GM18519 (cell line): ENCODE measurements around the gene ARHGAP24.
"Not testable (repeated sequence)": the region's sequence is repeated elsewhere in the genome, so short reads cannot be mapped to it uniquely, and the experiment has no call there.

Source experiments
- ATAC-seq: cut with Tn5 transposase; IDR thresholded peaks from one replicate; pipeline ENCODE4 v1.9.1; 2021; ENCODE audit warnings: mild to moderate bottlenecking, moderate library complexity; ENCODE audit not compliant: unreplicated experiment, low FRiP score

Gene ARHGAP24

DNA sequence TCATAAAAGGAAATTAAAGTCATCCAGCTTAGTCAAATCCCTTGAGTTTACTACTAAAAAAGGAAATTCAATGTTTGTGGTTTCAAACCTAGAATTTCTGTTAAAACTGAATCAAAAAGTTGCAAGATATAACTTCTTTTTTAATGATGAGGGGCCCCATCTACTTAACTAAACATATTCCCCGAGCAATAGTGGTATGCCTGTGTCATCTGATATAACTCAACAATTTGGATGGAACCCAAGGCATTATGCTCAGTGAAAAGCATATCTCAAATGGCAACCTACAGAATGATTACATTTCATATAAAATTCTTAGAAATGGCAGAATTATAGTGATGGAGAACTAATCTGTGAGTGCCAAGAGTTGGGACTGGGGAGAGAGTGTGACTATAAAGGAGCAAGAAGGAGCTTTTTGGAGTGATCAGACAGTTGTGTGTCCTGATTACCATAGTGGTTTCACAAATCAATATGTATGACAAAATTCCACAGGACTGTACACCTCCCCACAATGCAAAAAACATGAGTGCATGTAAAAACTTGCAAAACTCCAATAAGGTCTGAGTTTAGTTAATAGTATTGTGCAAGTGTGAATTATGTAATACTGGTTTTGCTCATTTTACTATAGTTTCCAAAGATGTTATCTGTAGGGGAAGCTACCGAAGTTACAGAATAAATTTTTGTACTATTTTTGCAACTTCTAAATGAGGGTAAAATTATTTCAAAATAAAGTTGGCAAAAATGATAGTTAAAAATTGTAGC, 323.2 kb downstream of the ARHGAP24 start:
- ATAC-seq, result no peak

DNA sequence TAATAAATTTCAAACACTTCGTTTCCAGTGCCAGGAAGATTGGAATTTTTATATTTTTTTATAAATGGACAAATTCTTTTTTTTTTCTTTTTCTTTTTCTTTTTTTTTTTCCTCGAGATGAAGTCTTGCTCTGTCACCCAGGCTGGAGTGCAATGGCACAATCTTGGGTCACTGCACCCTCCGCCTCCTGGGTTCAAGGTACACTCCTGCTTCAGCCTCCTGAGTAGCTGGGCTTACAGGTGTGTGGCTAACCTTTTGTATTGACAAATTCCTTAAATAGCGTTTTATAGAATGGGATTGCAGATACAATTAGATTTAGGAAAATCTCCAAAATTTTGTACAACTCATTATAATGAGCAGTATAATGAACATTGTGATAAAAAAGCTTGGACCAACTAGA, 328.9 kb downstream of the ARHGAP24 start:
- ATAC-seq, result no peak

DNA sequence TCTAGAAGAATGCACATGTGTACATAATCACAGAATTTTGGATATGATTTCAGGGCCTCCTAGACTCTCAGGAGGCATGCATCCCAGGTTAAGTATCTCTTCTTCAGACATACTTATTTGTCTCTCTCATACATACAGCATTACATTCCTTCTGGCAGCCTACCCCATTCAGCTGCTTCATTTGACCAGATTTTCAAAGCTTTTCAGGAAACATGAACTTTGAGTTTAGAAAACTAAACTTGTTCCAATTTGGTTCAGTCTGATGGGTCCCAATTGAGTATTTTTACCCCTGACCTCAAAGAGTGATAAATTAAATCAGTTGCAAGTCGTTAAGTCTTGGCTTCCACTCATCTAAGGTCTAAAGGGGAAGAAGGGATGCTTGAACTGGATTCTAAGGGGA, 330.9 kb downstream of the ARHGAP24 start:
- no peak for ATAC-seq

DNA sequence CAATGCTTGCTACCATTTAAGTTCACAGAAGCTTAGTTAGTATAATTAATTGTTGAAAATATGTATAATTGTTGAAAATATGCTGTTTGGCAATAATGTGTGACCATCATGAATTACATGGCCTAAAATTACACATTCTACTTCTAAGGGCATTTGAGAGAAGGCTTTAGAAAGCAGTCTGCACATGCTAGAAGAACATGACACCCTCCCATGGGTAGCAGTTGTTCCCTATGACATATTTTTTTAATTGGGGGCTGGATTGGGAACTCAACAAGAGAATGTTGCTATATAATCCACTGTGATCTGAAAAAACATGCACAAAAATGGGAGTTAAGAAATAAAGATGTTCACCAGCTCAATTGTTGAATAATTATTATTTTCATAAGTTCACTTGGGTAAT, 331.4 kb downstream of the ARHGAP24 start:
- no peak for ATAC-seq

DNA sequence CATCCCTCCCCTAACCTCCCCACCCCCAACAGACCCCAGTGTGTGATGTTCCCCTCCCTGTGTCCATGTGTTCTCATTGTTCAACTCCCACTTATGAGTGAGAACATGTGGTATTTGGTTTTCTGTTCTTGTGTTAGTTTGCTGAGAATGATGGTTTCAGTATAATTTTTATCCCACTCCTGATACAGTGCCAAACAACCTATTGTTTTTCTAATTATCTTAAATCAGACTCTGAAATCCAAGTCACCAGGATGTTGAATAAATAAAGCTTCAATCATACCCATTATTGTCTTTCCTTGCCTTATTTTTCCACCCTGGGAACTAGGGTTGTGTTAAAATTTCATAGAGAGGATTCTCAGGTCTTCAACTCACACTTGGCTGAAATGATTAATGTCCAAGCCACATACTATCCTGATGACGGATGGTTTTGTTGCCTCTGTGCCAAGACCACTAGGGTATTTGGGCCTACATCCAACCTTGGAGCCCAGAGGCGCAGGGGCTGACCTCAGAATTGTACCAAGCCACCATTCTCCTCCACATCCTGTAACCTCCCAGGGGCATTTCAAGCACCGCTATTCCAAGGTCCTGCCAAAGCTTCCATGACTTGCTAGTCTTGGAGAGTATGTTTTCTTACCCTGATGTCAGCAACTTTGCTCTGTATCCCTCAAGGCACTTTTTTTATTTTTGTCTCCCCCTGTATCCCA, 332.4 kb downstream of the ARHGAP24 start:
- no peak for ATAC-seq

DNA sequence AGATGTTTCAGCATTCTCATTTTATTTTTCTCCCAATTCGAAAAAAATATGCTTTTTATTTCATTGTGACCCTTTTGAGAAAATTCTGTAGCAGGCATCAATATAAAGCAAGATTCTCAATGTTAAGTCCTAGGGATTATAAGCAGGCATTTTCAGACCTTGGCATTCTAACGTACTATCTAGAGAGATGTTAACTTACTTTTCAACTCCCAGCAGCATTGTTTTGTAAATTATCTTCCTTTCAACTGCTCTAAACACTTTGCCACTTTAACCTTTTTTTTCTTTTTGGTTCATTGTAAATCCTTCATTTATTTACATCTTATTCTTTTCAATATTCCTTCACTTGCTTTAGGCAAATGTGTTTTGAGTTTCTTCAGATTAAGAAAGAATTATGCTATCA, 333.2 kb downstream of the ARHGAP24 start:
- no peak for ATAC-seq

DNA sequence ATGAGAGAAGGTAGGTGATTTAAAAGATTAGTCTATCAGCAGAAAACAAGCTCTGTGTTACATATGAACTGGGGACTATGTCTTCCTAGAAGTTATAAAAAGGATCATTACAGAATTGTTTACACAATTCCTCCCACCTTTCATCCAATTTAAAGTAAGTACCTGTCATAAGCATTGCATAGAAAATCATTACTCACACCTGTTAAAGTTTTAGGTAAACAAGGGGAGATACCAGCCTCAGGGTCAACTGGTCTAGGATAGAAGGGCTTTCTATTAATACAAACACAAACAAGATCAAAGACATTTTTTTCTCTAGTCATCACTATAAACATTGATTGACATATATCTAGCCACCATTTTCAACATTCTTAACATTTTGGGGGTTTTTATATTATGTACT, 333.9 kb downstream of the ARHGAP24 start:
- ATAC-seq, result no peak

DNA sequence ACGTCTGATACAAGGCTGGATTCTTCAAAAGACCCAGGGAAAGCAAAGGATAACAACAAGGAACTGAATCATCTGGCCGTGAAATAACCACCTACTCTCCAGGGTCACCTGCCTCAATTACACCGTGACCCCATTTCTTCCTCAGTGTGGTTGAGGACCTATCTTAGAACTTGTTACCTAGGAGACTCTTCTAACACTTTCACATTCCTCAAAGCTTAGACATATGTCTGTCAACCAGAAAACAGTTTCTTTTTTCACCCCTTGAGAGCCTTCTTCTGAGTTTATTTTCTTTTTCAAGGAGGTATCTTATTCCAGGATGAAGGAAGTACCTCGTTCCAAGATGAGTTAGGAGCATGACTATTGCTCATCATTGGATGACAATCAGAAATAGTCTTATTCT, 337.8 kb downstream of the ARHGAP24 start:
- ATAC-seq, result no peak

DNA sequence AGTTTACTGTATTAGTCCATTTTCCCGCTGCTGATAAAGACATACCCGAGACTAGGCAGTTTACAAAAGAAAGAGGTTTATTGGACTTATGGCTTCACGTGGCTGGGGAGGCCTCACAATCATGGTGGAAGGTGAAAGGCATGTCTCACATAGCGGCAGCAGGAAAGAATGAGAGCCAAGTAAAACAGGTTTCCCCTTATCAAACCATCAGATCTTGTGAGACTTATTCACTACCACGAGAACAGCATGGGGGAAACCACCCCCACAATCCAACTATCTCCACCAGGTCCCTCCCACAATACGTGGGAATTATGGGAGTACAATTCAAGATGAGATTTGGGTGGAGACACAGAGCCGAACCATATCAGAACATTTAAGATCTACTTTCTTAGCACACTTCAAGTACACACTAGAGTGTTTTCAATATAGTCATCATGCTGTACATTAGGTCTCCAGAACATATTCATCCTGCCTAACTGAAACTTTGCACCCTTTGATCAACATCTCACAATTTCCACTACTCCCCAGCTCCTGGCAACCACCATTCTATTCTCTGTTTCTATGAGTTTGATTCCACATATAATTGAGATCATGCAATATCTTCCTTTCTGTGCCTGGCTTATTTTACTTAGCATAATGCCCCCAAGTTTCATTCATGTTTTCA, 341.0 kb downstream of the ARHGAP24 start:
- ATAC-seq, result no peak

DNA sequence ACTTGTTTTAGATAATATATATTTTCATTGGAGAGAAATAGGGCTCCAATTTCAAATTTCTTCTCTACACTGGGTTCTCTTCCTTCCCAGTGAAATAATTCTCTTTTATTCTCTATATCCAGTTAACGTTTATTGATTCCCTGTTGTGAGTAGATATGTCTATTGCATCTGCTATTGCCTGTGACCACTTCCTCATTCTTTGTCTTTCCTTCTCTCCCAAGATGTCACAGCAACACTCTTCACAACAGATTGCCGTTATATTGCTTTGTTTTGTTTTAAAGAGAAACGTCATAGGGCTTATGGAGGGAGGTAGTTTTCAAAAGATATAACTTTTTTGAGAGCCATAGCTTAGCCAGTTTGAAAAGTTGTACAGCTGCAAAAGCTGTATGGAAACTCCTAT, 343.8 kb downstream of the ARHGAP24 start:
- no peak for ATAC-seq

DNA sequence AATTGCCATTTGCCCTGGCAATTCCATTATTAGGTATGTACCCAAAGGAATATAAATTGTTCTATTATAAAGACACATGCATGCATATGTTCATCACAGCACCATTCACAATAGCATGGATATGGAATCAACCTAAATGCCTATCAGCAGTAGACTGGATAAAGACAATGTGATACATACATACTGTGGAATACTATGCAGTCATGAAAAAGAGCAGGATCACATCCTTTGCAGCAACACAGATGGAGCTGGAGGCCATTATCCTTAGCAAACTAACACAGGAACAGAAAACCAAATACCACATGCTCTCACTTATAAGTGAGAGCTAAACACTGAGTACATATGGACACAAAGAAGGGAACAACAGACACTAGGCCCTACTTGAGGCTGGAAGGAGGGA, 345.2 kb downstream of the ARHGAP24 start:
- not testable (repeated sequence) for ATAC-seq

DNA sequence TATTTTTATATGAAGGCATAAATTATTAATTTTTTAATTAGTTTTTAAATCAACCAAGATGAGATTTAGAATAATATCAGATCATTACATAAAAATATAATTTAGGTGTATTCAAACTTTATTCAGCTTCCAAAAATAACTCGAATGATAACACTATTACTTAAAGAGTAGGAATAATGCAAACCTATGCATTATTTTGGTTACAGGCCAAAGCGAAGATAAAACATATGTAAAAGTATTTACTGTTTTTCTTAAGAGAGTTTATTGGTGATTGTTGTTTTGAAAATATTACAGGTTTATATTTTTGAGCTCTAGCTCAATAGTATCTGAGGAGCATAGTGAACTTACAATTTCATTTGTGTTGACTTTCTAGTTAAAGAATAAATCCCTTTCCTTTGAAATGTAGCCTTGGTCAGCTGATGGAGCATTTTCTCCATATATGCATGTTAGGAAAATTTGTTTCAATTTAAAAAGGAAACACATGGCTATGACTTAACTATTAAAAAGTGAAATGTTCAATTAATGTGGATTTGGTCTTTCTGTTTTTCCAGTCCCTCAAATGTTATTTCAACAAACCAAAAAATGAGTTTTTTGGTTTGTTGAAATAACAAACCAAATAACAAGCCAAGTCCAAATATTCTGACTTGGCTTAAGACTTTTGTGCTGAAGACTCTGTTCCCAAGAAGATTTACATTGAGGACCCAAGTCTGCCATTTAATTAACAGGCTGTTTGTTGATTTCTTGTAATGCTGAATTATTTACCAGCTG, 346.9 kb downstream of the ARHGAP24 start:
- ATAC-seq, result no peak

DNA sequence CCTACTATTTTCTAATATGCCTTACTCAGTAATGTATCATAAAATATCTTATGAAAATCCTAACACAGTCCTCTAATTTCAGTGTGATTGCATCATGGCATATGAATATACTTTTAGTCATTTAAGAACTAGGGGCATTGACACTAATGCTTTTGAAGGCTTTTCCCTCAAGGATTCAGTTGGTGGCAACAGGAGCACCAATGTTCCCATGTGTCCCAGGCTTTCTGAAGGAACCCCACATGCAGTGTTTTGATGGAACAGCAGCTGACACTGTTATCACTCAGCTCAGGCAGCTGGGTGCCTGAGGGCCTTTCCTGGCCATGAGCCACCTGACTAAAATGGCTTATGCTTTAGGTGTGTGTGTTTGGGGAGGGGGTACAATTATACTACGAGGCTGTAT, 348.3 kb downstream of the ARHGAP24 start:
- no peak for ATAC-seq

DNA sequence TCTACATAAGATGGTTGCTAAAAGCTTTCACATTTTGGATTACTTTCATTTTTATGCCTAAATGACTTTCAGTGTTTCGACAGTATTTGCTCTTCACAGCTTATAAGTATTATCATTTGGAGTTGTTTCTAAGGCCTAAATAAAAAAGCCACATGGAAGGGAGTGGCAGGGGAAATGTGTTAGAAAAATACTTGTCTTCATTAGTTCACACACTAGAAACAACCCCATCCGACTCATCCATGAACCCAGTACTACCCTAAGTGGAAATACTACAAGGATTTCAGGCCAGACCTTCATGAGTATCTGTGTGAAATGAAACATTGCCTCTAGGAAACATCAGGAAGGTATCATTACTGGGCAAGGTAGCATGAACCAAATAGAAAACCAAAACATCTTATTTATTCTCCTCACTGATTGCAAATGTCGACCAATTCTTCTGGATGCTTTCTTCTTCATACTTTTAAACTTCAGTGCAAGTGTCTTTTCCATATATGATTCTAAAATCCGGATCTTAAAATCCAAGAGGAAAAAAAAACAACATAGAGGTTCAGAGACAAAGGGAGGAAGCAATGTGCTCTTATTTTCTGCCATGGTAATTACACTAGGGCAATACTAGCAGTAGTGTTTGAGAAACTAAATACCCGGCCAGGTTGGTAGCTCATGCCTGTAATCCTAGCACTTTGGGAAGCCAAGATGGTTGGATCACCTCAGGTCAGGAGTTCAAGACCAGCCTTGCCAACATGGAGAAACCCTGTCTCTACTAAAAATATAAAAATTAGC, 349.4 kb downstream of the ARHGAP24 start:
- no peak for ATAC-seq

DNA sequence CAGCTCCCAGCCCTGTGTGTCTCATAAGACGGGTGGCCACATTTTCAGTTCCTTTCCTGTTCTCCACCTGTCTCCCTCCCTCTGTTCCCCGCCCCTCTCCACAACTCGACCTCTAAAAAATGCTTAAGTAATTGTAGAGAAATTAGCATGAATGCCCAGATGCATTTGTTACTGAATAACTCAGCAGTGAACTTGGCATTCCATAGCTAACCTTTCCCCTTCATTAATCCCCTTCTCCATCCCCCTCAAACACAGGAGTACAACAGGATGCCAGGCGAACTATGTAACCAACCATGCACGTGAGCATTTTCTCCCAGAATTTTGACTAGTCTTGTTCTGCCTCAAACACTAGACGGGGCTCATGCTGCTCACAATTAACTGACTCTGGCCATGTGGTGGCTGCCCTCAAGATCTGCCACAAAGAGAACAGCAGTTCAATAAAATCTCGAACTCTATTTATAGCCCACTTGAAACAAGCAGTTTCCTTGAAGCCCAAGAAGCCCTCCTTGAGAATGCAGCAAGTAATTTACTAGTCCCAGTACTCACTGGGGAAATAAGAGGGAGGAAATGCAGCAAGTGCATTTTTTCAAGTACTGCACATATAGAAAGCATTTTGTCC, 351.2 kb downstream of the ARHGAP24 start:
- no peak for ATAC-seq

DNA sequence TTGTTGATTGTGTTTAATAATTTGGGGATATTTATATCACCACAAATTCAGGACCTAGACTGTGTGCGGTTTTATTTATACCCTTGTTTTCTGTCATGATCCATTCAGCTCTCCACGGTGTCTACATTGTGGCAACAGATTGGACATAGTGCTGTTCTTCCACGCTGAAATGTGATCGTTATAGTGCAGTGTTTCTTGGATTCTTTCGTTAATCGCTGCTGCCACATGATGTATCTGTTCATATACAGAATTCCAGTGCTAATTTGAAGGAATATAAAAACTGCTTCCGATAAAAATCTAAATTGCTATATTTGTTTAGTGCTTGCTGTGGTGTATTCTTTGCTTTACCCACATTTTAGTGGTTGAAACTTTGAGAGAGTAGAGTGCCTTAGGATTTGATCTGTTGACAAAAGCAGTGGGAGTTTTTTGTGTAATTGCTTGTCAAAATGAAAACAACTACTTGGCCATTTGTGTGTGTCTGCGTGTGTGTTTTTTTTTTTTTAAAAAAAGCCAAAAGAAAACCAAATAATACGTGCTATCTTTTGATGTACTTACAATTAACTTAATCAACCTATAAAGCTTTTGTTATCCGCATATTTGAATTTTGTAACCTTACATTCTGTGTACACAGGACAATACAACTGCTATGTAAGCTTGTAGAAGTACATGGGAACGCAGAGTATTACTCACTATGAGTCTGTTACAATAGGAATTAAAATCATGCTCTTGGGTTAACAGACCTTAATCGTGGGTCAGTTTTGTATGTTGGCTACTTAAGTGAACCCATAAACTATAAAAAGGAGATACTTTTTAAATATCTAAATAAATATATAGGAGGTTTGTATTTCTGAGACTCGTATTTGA, 353.3 kb downstream of the ARHGAP24 start:
- ATAC-seq, result no peak

DNA sequence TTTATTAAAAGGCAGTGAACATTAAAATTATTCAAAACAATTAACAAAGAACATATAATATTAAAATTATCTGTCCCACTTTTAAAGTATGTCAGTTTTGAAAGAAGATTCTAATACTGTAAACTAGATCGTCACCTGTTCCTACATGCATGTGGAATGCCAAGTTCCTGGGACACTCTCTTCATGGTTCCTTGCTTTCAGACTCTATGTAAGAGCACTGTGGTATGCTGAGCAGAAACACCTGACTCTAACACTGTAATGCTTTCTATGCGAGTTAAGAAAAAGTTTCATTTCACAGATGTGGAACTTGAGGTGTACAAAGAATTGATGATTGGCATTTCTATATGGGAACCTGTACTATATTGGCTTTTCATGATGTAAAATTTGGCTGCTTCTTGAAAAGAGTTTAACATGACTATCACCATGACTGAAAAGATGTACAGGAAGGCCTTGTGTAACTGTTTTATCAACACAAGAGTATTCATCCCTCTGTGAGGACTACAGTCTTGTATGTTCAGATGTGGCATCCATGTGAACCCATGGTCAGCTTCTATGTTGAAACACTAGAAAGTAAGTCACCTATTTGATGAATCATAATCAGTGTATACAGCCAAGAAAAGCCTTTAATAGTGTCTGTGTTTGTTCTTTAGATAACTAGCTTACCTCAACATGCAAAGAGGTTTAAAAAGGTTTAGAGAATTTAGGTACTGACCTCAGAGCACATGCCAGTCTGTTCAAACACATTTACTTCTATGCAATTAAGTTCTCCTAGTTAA, 354.5 kb downstream of the ARHGAP24 start:
- ATAC-seq, result no peak

DNA sequence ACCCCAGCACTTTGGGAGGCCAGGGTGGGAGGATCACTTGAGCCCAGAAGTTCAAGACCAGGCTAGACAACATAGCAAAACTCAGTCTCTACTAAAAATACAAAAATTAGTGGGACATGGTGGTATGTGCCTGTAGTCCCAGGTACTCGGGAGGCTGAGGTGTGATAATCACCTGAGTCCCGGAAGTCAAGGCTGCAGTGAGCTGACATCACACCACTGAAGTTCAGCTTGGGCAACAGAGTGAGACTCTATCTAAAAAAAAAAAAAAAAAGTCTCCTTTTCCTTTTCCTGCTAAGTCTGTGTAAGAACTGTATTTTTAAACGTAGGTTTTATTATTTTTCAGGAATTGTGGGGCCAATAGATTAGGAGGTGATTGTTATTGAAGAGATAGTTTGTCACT, 356.7 kb downstream of the ARHGAP24 start:
- ATAC-seq, result no peak
